Measurements from ENCODE around the gene NDP. TPM values are rescaled to one million over a fixed set of nuclear protein-coding genes. Genes with fewer than 3 reads are reported as not detected.

NDP gene
- total RNA-seq, 1 experiment from 2014 or later, result not detected

DNA sequence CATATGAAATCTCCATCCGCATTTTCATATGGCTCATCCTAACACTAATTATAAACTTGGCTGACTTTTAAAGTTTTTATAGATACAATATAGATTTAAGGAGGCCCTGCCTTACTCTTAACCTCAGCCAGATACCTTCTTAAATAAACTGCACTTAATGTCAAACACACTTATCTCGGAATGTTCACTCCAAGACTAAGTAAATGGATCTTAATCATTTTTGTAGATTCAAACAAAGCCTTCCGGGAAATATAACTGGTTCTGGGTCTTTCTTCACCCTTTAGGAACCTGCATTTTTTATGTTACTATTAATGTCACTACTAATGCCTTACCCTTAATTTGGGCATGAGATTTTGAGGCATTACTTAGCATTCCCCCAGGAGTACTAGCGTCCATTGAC is 43.7 kb upstream of the NDP start:
- CTCF ChIA-PET, result no interaction called here
- H3K27me3 ChIP-seq (ENCODE audit: insufficient read depth, low read length), result no peaks in the 10 kb centered on the region
- H3K27ac ChIP-seq (ENCODE audit: low read depth, low read length), result no peak overlapping the region
- RAD21 ChIA-PET (ENCODE audit: low non-redundant PET in 1 of 2, low total read pairs in 2 of 2, uncharacterized antibody in 2 of 2, unreplicated experiment in 2 of 2), result no interaction called here
- H2AFZ ChIP-seq (ENCODE audit: low read depth, low read length, poor library complexity, severe bottlenecking), result no peak overlapping the region
- ATAC-seq (no peak), DNase-seq (ENCODE audit: low read depth, low spot score) (no peak)
- no TSS peak for BruUV-seq (replicated peaks)
- no peaks in the 10 kb centered on the region for H3K9me3 ChIP-seq (ENCODE audit: control insufficient read depth in 1 of 2, insufficient read depth in 1 of 2, low read depth in 1 of 2, low read length in 2 of 2)
- TF ChIP-seq CBX3 (IDR thresholded peaks at IDR 0.05; ENCODE audit: low read depth) (no peak), ELF1 (IDR thresholded peaks at IDR 0.05; ENCODE audit: borderline replicate concordance, low read depth) (no peak), MAX (IDR thresholded peaks at IDR 0.05) (no peak), ZNF274 (IDR thresholded peaks at IDR 0.05; ENCODE audit: low read depth, low read length) (no peak), POLR2AphosphoS5 (IDR thresholded peaks at IDR 0.05; ENCODE audit: low read depth, low read length) (no peak), EZH2 (IDR thresholded peaks at IDR 0.05) (no peak), SP1 (IDR thresholded peaks at IDR 0.05; ENCODE audit: low read depth) (no peak), JUND (IDR thresholded peaks at IDR 0.05) (no peak), RAD21 (IDR thresholded peaks at IDR 0.05; ENCODE audit: low read depth) (no peak), CEBPB (IDR thresholded peaks at IDR 0.05; ENCODE audit: low read depth) (no peak), EGR1 (IDR thresholded peaks at IDR 0.05; ENCODE audit: low read depth) (no peak), EZH2phosphoT487 (IDR thresholded peaks at IDR 0.05; ENCODE audit: borderline replicate concordance) (no peak)
- TF ChIP-seq, protein P1, sequence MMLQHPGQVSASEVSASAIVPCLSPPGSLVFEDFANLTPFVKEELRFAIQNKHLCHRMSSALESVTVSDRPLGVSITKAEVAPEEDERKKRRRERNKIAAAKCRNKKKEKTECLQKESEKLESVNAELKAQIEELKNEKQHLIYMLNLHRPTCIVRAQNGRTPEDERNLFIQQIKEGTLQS (IDR thresholded peaks at IDR 0.05), result no peak
- TF ChIP-seq, protein P2, sequence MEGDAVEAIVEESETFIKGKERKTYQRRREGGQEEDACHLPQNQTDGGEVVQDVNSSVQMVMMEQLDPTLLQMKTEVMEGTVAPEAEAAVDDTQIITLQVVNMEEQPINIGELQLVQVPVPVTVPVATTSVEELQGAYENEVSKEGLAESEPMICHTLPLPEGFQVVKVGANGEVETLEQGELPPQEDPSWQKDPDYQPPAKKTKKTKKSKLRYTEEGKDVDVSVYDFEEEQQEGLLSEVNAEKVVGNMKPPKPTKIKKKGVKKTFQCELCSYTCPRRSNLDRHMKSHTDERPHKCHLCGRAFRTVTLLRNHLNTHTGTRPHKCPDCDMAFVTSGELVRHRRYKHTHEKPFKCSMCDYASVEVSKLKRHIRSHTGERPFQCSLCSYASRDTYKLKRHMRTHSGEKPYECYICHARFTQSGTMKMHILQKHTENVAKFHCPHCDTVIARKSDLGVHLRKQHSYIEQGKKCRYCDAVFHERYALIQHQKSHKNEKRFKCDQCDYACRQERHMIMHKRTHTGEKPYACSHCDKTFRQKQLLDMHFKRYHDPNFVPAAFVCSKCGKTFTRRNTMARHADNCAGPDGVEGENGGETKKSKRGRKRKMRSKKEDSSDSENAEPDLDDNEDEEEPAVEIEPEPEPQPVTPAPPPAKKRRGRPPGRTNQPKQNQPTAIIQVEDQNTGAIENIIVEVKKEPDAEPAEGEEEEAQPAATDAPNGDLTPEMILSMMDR (IDR thresholded peaks at IDR 0.05 in 2 of 3, conservative IDR thresholded peaks at IDR 0.05 in 1 of 3; ENCODE audit: borderline replicate concordance in 1 of 3, insufficient read depth in 1 of 3, low read depth in 2 of 3, low read length in 2 of 3), result no peak
- TF ChIP-seq, protein P3, sequence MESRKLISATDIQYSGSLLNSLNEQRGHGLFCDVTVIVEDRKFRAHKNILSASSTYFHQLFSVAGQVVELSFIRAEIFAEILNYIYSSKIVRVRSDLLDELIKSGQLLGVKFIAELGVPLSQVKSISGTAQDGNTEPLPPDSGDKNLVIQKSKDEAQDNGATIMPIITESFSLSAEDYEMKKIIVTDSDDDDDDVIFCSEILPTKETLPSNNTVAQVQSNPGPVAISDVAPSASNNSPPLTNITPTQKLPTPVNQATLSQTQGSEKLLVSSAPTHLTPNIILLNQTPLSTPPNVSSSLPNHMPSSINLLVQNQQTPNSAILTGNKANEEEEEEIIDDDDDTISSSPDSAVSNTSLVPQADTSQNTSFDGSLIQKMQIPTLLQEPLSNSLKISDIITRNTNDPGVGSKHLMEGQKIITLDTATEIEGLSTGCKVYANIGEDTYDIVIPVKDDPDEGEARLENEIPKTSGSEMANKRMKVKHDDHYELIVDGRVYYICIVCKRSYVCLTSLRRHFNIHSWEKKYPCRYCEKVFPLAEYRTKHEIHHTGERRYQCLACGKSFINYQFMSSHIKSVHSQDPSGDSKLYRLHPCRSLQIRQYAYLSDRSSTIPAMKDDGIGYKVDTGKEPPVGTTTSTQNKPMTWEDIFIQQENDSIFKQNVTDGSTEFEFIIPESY (IDR thresholded peaks at IDR 0.05; ENCODE audit: extremely low read depth, insufficient replicate concordance, low read length), result no peak
- no peaks in the 10 kb centered on the region for H3K9me2 ChIP-seq (ENCODE audit: insufficient read depth)
- peaks cover 0 to 13% of the 10 kb centered on the region in 2 experiments; a peak in 2 of 4 replicates for H3K4me1 ChIP-seq (ENCODE audit: control insufficient read depth in 1 of 2, insufficient read depth in 2 of 2, low read length in 2 of 2)
- intact Hi-C loops (cut with micrococcal nuclease), result no loop called here
- no peaks in the 10 kb centered on the region for H3K79me2 ChIP-seq (ENCODE audit: insufficient read depth, low read length)
- POLR2A ChIA-PET, result no interaction called here
- no peak overlapping the region for H3K4me3 ChIP-seq (replicated peaks in 1 of 2; ENCODE audit: low read depth in 1 of 2, low read length in 2 of 2)
- no peak overlapping the region for H3K9ac ChIP-seq (ENCODE audit: low read length)
- H3K4me2 ChIP-seq (ENCODE audit: low read length), result no peak overlapping the region
- no peaks in the 10 kb centered on the region for H3K36me3 ChIP-seq (ENCODE audit: control insufficient read depth in 1 of 2, insufficient read depth in 2 of 2, low read length in 2 of 2)
- no peaks in the 10 kb centered on the region for H4K20me1 ChIP-seq (ENCODE audit: insufficient read depth)

Data from HCT116 (cell line).